ENCODE measurements around the gene MLLT10.

DNA sequence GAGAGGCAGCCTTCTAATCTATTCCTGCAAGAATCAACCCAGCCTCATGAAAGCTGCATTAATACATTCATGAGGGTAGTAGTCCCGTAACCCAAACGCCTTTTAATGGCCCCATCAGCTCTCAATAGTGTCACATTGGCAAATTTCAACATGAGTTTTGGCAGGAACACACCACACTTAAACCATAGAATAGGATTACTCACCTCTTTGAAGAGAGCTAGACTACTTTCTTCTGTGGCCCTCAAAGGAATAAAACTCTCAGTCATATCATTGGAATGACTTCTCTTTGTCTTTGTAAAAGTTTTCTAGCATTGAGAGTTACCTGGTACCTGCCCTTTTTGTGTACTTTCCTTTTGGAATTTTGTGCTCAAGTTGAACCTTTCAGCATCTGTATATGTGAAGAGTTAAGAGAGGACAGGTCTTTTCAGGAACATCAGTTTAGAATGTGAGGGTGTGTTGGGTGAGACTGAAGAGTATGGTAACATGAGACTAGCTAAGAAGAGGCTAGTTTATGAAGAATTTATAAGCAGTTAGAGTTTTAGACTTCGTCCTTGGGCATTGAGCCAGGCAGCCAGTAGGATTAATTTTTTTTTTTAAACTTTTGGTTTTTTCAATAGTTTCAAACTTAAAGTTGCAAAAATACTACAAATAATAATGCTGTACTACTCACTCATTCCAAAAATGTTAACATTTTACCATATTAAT is 92.6 kb downstream of the MLLT10 start:
- TF ChIP-seq TAF1 (IDR thresholded peaks at IDR 0.05; ENCODE audit: borderline replicate concordance, insufficient read depth, low read length) (no peak), POLR2AphosphoS5 (IDR thresholded peaks at IDR 0.05; ENCODE audit: low read depth, low read length) (no peak)
